ENCODE data around the gene ZNF497.

Gene ZNF497

GRCh38 chr19:58307736-58308135 is 54.8 kb downstream of the ZNF497 start:
- no peak for DNase-seq (ENCODE audit: low read depth)

DNA sequence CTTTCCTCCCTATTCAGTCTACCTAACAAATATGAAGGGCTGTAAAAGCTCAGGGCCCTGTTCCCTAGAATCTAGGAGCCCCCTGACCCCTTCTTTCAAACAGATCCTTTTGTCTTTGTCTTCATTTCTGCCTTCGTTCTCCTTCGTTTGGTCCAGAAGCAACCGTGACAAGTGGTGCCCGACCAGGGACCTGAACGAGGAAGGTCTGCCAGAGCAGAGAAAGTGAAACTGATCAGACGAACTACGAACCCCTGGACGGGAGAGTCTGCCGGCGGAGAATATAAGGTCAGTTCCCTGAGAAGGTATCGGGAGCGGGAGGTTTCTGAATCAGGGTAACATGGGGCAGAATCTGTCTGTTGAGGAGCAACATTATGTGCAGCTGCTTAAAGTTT is 56.6 kb downstream of the ZNF497 start:
- no peak for DNase-seq (ENCODE audit: low read depth)

GRCh38 chr19:58305065-58305931 is 57.3 kb downstream of the ZNF497 start, which contains the start of gene ERVK3-1:
Gene ERVK3-1 (plus strand): TSS chr19:58305377. CDS start chr19:58312169, 6,792 bp downstream.
- peak; percentile 98 for DNase-seq (ENCODE audit: low read depth)

- no peak for DNase-seq (ENCODE audit: low read depth)
Measured at GRCh38 chr19:58304748-58305064, 57.8 kb downstream of the ZNF497 start.

Measured in fibroblast of gingiva (primary cell).